ENCODE results near the gene ISG20.

Gene ISG20

DNA sequence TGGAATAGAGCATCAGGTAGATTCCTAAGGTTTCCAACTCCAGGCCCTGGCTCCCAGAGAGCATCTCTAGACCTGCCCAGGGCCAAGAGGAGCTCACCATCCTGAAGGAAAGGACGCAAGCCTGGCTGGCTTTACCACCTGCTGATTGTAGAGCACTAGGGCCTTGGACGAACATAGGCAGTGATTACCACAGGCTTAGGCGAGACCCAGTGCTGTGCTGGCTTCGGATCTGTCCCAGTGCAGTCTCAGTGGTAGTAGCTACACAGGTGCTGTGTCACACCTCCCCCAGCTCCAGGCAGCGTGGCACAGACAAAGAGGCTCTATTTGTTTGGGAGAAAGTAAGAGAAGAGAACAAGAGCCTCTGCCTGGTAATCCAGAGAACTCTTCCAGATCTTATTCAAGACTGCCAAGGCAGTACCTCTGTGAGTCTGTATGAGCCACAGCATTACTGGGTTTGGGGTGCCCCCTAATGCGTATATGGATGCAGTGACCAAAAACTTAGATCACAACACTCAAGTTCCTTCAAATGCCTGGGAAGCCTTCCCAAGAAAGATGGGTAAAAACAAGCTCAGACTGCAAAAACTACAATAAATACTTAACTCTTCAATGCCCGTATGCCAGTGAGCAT is 25.4 kb downstream of the ISG20 start:
- no peaks in the 10 kb centered on the region for H3K4me1 ChIP-seq (ENCODE audit: control insufficient read depth, insufficient read depth, low read length)
- H3K36me3 ChIP-seq (ENCODE audit: control insufficient read depth, insufficient read depth, low read length): no peaks in the 10 kb centered on the region
- no peaks in the 10 kb centered on the region for H3K9me3 ChIP-seq (ENCODE audit: control insufficient read depth, insufficient read depth, low read length)
- DNase-seq (ENCODE audit: low read depth, low spot score): peak; percentile 20
- no CpG with 5 or more reads among the region's 7 CpGs for WGBS (ENCODE audit: insufficient coverage, insufficient read length)
- H3K27ac ChIP-seq (ENCODE audit: low read length): no peak overlapping the region
- no peak overlapping the region for H3K4me3 ChIP-seq (ENCODE audit: low read length)
- no peaks in the 10 kb centered on the region for H3K27me3 ChIP-seq (ENCODE audit: control insufficient read depth, insufficient read depth, low read length)

DNA sequence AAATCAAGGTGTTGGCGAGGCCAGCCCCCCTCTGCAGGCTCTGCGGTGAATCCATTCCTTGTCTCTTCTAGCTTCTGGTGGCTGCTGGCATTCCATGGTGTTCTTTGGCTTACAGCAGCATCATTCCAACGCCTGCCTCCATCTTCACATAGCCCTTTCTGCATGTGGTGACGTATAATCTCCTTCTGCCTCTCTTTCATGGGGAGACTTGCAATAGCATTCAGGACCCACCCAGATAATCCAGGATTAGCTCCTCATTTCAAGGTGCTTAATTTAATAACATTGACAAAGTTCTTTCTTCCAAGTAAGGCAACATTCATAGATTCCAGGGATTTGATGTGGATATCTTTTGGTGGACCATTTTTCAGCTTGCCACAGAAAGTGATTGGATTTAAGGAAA is 35.8 kb downstream of the ISG20 start:
- Histone ChIP-seq H3K27me3 (ENCODE audit: control insufficient read depth, insufficient read depth, low read length) (no peaks in the 10 kb centered on the region), H3K27ac (ENCODE audit: low read length) (no peak overlapping the region), H3K9me3 (ENCODE audit: control insufficient read depth, insufficient read depth, low read length) (no peaks in the 10 kb centered on the region), H3K4me3 (ENCODE audit: low read length) (no peak overlapping the region), H3K4me1 (ENCODE audit: control insufficient read depth, insufficient read depth, low read length) (no peaks in the 10 kb centered on the region), H3K36me3 (ENCODE audit: control insufficient read depth, insufficient read depth, low read length) (no peaks in the 10 kb centered on the region)
- no CpG with 5 or more reads among the region's 4 CpGs for WGBS (ENCODE audit: insufficient coverage, insufficient read length)
- no peak for DNase-seq (ENCODE audit: low read depth, low spot score)

DNA sequence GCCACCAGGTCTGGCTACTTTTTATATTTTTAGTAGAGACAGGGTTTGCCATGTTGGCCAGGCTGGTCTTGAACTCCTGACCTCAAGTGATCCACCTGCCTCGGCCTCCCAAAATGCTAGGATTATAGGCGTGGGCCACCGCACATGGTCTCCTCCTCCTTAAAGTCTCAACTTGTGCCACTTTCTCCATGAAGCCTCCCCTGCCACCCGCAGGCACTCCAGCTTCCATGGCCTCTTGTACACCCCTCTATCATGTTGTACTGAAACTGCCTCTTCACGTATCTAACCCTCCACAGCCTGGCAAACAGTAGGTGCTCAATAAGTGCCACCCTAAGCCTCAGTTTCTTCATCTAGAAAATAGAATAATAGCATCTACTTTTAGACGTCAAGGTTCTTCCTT is 39.9 kb downstream of the ISG20 start:
- no peaks in the 10 kb centered on the region for H3K27me3 ChIP-seq (ENCODE audit: control insufficient read depth, insufficient read depth, low read length)
- H3K9me3 ChIP-seq (ENCODE audit: control insufficient read depth, insufficient read depth, low read length): no peaks in the 10 kb centered on the region
- no CpG with 5 or more reads among the region's 6 CpGs for WGBS (ENCODE audit: insufficient coverage, insufficient read length)
- H3K27ac ChIP-seq (ENCODE audit: low read length): no peak overlapping the region
- no peak overlapping the region for H3K4me3 ChIP-seq (ENCODE audit: low read length)
- H3K4me1 ChIP-seq (ENCODE audit: control insufficient read depth, insufficient read depth, low read length): no peaks in the 10 kb centered on the region
- no peak for DNase-seq (ENCODE audit: low read depth, low spot score)
- H3K36me3 ChIP-seq (ENCODE audit: control insufficient read depth, insufficient read depth, low read length): no peaks in the 10 kb centered on the region

DNA sequence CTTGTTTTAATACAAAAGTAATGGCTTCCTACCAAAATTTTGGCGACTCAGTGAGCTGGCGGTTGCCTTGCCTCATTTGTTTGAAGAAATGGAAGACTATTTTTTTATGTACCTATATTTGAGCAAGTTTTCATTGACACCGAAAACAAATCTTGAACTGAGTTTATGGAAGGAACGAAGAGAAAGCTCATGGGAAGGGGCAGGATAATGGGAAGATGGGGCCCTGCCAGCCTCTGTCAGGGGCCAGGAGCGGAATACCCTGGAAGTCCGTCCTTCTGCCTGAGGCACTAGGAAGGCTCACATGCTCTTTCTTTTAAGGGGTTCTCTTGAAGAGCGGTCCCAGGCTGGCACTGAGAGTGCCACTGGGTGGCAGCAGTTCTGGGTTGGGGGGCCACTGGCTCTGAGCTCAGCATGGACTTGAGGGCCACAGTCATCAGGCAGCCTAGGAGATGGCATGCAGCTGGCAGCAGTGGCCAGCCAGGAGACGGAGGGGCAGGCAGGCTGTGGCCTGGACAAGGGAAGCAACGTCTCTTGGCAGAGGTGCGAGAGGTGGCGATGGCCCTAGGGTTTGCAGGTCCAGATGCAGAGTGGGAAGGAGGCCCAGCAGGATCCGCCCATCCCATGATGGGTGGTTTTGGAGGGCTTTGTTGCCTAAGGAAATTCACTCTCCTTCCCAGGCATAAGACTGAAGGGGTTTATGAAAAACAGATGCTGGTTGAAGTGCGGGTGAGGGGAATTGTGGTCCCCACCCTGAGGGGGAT is 41.6 kb downstream of the ISG20 start:
- Histone ChIP-seq H3K4me1 (ENCODE audit: control insufficient read depth, insufficient read depth, low read length) (no peaks in the 10 kb centered on the region), H3K4me3 (ENCODE audit: low read length) (no peak overlapping the region), H3K36me3 (ENCODE audit: control insufficient read depth, insufficient read depth, low read length) (no peaks in the 10 kb centered on the region), H3K27ac (ENCODE audit: low read length) (no peak overlapping the region), H3K27me3 (ENCODE audit: control insufficient read depth, insufficient read depth, low read length) (no peaks in the 10 kb centered on the region), H3K9me3 (ENCODE audit: control insufficient read depth, insufficient read depth, low read length) (no peaks in the 10 kb centered on the region)
- no CpG with 5 or more reads among the region's 13 CpGs for WGBS (ENCODE audit: insufficient coverage, insufficient read length)
- no peak for DNase-seq (ENCODE audit: low read depth, low spot score)

DNA sequence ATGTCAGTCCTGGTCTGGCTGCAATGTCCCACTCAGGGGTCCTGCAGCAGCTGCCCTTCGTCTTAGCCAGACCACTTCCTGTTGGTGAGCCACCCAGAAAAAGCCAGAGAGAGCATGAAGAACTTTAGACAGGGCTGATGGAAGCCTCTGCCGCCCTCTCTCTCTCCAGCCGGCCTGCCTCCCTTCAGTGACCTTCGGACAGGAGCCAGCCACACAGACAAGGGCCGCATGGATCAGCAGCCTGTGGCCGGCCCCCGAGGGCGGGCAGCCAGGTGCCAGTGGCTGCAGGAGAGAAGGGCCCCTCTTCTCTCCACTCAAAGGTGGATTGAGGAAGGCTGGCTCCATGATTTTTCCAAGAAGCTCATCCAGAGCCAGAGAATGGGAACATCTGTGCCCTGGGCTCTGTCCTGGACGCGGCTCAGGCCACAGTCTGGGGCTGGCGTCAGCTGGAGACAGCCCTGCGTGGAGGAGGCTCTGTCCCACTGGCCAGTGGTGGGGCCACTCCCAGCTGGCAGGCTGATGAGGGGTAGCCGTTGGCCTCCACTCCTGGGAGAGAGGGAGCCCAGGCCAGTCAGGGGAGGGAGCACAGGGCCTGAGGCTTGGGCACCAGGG is 42.9 kb downstream of the ISG20 start:
- Histone ChIP-seq H3K27me3 (ENCODE audit: control insufficient read depth, insufficient read depth, low read length) (no peaks in the 10 kb centered on the region), H3K4me3 (ENCODE audit: low read length) (no peak overlapping the region), H3K36me3 (ENCODE audit: control insufficient read depth, insufficient read depth, low read length) (no peaks in the 10 kb centered on the region), H3K4me1 (ENCODE audit: control insufficient read depth, insufficient read depth, low read length) (no peaks in the 10 kb centered on the region), H3K9me3 (ENCODE audit: control insufficient read depth, insufficient read depth, low read length) (no peaks in the 10 kb centered on the region), H3K27ac (ENCODE audit: low read length) (no peak overlapping the region)
- no peak for DNase-seq (ENCODE audit: low read depth, low spot score)
- WGBS (ENCODE audit: insufficient coverage, insufficient read length): no CpG with 5 or more reads among the region's 13 CpGs

DNA sequence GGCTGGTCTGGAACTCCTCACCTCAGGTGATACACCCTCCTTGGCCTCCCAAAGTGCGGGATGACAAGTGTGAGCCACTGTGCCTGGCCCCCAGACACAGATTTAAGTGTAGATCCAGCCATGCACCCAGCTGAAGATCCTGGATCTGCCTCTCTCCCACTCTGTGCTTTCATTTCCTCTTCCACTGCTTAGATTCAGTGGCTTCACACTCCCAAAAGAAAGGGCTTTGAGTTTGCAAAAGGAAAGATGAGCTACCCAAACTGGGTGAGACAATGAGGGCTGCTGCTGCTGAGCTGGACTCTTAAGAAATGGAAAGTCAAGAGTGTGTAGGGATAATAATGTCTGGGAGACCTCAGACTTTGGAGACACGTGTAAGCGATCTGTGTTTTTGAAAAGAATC is 45.5 kb downstream of the ISG20 start:
- no CpG with 5 or more reads among the region's 3 CpGs for WGBS (ENCODE audit: insufficient coverage, insufficient read length)
- Histone ChIP-seq H3K4me1 (ENCODE audit: control insufficient read depth, insufficient read depth, low read length) (no peaks in the 10 kb centered on the region), H3K27ac (ENCODE audit: low read length) (no peak overlapping the region), H3K27me3 (ENCODE audit: control insufficient read depth, insufficient read depth, low read length) (no peaks in the 10 kb centered on the region), H3K9me3 (ENCODE audit: control insufficient read depth, insufficient read depth, low read length) (no peaks in the 10 kb centered on the region), H3K4me3 (ENCODE audit: low read length) (no peak overlapping the region), H3K36me3 (ENCODE audit: control insufficient read depth, insufficient read depth, low read length) (no peaks in the 10 kb centered on the region)
- no peak for DNase-seq (ENCODE audit: low read depth, low spot score)

DNA sequence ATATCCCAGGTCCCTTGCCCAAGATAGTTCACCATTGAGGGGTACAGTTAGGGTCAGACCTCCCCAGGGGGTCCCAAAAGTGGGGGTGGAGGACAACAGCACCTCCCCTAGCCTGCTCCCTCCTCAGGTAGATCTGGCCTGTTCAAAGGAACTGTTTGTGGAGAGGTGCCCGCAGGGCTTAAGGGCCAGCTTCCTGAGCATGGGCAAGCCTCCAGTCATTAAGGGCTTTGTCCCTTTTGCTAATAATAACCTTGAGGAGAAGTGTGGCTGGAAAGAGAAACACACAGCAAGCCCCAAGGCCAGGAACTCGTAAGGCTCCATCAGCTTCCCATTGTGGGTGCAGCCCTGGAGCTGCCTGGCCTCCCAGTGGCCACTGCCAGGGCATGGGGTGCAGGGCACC is 47.4 kb downstream of the ISG20 start:
- no peak for DNase-seq (ENCODE audit: low read depth, low spot score)
- Histone ChIP-seq H3K4me3 (ENCODE audit: low read length) (no peak overlapping the region), H3K27ac (ENCODE audit: low read length) (no peak overlapping the region), H3K36me3 (ENCODE audit: control insufficient read depth, insufficient read depth, low read length) (no peaks in the 10 kb centered on the region), H3K9me3 (ENCODE audit: control insufficient read depth, insufficient read depth, low read length) (no peaks in the 10 kb centered on the region), H3K4me1 (ENCODE audit: control insufficient read depth, insufficient read depth, low read length) (no peaks in the 10 kb centered on the region), H3K27me3 (ENCODE audit: control insufficient read depth, insufficient read depth, low read length) (no peaks in the 10 kb centered on the region)
- no CpG with 5 or more reads among the region's 2 CpGs for WGBS (ENCODE audit: insufficient coverage, insufficient read length)

DNA sequence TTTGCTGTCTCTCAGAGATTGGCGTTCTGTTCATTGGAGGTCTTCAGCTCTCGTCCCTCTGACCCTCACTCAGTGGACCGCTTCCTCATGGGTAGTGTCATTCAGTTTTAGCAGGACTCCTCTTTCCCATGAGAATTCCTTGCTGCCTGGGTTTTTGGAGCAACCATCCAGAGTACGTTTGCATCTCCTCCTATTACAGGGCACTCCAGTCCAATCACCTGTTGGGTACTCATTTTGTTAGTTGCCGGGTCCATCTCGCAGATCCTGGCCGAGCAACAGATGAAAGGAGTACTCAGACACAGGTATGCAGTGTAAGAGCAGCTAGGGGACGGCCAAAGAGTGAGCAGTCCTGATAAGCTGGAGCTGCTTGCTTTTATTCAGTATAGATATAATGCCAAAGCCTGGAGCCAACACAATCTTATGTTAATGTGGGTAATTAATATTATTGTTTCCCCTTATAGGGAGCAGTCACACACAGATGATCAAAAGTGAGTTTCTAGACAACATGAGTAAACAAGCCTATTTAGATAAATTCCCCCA is 49.6 kb downstream of the ISG20 start:
- no CpG with 5 or more reads among the region's 8 CpGs for WGBS (ENCODE audit: insufficient coverage, insufficient read length)

DNA sequence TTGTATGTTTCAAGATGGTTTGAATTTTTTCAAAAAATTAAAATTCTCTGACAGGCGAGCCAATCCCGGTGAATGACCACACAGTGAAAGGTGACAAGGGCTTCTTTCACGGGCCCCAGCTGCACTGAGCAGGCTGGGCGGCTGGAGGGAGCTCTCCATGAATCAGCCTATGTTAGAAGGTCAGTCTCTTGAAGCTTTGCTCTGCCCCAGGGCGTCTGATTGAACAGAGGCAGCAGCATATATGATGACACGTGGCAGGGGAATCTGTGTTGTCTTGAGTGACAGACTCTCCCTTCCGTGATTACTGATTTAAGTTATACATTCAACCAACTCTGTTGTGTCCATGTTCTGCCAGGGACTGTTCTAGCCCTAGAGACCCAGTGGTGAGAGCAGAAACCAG is 51.5 kb downstream of the ISG20 start:
- Histone ChIP-seq H3K27me3 (ENCODE audit: control insufficient read depth, insufficient read depth, low read length) (no peaks in the 10 kb centered on the region; the same call in 1 of the 2 replicates), H3K27ac (ENCODE audit: low read length) (no peak overlapping the region), H3K4me3 (ENCODE audit: low read length) (no peak overlapping the region), H3K9me3 (ENCODE audit: control insufficient read depth, insufficient read depth, low read length) (no peaks in the 10 kb centered on the region), H3K36me3 (ENCODE audit: control insufficient read depth, insufficient read depth, low read length) (no peaks in the 10 kb centered on the region), H3K4me1 (ENCODE audit: control insufficient read depth, insufficient read depth, low read length) (no peaks in the 10 kb centered on the region)
- DNase-seq (ENCODE audit: low read depth, low spot score): no peak
- no CpG with 5 or more reads among the region's 7 CpGs for WGBS (ENCODE audit: insufficient coverage, insufficient read length)

More for the DNA sequence above, 49.6 kb downstream of the ISG20 start:
- no peak overlapping the region for H3K27ac ChIP-seq (ENCODE audit: low read length)
- no peaks in the 10 kb centered on the region for H3K36me3 ChIP-seq (ENCODE audit: control insufficient read depth, insufficient read depth, low read length)
- no peak for DNase-seq (ENCODE audit: low read depth, low spot score)
- no peaks in the 10 kb centered on the region for H3K9me3 ChIP-seq (ENCODE audit: control insufficient read depth, insufficient read depth, low read length)
- no peaks in the 10 kb centered on the region for H3K4me1 ChIP-seq (ENCODE audit: control insufficient read depth, insufficient read depth, low read length)
- H3K4me3 ChIP-seq (ENCODE audit: low read length): no peak overlapping the region
- H3K27me3 ChIP-seq (ENCODE audit: control insufficient read depth, insufficient read depth, low read length): no peaks in the 10 kb centered on the region; the same call in 1 of the 2 replicates

DNA sequence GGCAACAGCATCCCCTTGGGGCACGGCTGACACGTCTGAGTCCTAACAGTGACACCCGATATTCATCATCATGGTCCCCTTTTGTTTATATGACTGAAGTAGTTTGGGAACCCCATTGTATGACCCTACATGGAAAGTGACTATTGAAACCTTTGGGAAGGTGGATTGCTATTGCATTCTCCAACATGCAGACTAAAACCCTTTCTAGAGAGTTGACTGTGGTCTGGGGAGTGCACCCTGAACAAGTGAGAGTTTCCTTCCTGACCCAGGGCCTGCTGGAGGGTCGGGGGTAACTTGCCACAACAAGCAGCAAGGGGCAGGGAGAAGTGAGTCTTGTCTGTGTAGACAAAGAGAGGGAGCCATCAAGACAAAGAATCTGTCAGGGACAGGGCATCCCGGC is 54.4 kb downstream of the ISG20 start:
- Histone ChIP-seq H3K4me3 (ENCODE audit: low read length) (no peak overlapping the region), H3K9me3 (ENCODE audit: control insufficient read depth, insufficient read depth, low read length) (no peaks in the 10 kb centered on the region), H3K36me3 (ENCODE audit: control insufficient read depth, insufficient read depth, low read length) (no peaks in the 10 kb centered on the region), H3K27me3 (ENCODE audit: control insufficient read depth, insufficient read depth, low read length) (no peaks in the 10 kb centered on the region; the same call in 1 of the 2 replicates), H3K4me1 (ENCODE audit: control insufficient read depth, insufficient read depth, low read length) (no peaks in the 10 kb centered on the region), H3K27ac (ENCODE audit: low read length) (no peak overlapping the region)
- DNase-seq (ENCODE audit: low read depth, low spot score): no peak
- no CpG with 5 or more reads among the region's 5 CpGs for WGBS (ENCODE audit: insufficient coverage, insufficient read length)

Data from iPS DF 6.9 (cell line).